IPS-NIHi7 (cell line): ENCODE results near the gene PEX1.
"Not testable (repeated sequence)": the region's sequence is repeated elsewhere in the genome, so short reads cannot be mapped to it uniquely, and the experiment has no call there.

ENCODE experiments used
- DNase-seq: peaks from one replicate; pipeline ENCODE4 v3.0.0; 2012; ENCODE audit warnings: mixed read lengths; ENCODE audit errors: extremely low spot score

PEX1 gene

DNA sequence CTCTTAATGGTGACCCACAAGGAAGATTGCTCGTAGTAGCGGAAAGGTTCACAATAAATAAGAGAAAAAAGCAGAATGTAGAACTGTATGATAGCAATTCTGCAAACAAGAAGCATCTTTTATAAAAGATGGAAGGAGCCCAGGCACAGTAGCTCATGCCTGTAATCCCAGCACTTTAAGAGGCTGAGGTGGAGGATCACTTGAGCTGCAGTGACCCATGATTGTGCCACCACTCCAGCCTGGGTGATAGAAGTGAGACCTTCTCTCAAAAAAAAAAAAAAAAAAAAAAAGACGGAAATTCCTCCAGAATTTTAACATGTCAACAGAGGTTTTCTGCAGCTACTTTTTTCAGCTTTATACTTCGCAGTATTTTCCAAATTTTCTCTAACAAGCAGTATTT is 67.8 kb downstream of the PEX1 start:
- no peak for DNase-seq

DNA sequence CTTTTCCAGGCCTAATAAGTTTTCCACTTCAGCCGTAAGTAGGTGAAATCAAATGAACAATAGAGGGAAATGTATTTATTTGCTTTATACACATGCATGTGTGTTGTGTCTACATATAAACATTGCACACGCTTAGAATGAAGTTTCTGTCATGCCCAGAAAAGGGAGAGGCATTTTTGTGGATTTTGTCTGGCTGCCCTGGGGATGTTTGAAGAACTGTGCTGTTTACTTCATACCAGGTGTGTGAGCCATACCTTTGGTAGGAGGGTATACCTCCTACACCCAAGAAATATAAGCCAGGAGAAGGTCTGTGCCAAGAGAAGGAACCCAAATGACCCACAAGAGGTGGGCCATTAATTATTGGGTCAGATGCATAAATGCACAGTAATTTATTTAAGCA is 68.2 kb downstream of the PEX1 start:
- DNase-seq = no peak

DNA sequence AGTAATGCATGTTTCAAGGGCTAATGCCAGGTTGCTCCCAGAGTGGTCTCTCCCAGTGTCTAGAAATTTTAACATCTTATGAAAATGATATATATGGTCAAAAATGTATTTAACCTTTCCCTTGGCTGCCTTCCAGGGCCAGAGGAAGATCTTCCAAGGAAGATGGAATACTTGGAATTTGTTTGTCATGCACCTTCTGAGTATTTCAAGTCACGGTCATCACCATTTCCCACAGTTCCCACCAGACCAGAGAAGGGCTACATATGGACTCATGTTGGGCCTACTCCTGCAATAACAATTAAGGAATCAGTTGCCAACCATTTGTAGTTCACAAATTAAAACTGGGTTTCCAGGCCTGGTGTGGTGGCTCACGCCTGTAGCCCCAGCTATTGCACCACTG is 72.1 kb downstream of the PEX1 start:
- no peak for DNase-seq

DNA sequence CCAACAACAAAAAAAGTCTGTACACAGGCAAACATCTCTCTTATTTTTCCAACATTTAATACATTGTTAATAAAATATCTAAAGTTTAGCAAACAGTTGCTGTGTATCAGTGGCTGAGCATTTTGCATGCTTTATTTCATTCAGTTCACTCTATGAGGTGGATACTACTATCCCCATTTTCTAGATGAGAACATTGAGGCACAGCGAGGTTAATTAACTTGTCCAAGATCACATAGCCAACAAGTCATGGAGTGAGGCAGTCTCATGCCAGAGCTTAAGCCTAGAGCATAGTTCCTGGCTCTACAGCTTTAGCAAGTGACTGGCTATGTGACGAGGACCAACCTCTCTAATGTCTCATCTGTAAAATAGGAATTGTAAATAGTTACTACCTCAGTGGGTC is 76.7 kb downstream of the PEX1 start:
- DNase-seq = no peak

DNA sequence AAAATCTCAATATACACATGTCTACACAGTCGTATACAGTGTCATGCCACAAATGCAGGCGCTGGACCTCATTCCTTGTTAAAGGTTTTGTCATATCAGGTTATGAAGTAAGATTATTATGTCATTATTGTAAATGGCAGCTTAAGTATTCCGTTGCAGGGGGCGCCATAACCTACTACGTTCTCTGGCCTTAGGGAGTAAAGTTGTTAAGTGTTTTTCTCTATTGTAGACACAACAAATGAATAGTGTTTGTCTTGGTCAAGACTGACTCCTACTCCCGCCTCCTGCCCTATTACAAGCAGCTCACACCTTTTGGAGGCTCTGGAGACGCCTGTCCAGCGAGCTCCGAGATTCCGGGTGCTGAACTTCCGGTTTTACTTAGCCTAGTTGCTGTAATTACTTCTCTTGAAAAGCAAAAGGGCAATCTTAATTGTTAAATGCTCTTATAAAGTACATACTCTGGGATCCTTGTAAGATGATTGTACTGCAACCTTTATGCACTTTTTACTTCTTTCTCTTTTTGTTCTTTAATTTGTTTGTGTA is 80.0 kb downstream of the PEX1 start:
- peak; percentile 35 for DNase-seq

DNA sequence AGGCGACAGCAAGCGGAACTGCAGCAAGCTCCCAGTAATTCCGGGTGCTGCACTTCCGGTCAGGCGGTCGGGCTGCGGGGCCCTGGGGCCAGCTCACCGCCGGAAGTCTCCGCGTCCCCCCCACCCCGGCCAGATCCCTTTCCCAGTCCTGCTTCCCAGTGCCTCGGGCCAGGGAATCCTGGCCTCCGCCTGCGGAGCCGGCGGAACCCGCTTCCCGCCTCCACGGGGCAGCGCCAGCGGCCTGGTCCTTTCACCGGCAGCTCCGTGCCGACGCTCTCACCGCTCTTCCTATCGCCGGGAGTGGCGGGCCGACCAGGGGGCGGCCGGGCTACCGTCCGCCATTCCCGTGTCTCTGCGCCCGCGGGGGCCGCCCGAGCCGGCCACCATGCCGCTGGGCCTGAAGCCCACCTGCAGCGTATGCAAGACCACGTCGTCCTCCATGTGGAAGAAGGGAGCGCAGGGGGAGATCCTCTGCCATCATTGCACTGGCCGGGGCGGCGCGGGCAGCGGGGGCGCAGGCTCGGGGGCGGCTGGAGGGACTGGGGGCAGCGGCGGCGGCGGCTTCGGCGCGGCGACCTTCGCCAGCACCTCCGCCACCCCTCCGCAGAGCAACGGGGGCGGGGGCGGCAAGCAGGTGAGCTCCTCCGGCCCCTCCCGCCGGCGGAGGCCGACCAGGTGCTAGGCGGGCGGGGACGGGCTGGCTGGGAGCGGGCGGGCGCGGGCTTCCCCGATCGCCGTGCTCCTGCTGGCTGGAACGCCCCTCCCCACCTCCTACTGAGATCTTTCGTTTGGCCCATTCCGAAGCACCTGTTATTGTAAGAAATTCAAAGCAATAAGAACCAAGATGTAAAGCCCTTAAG is 80.7 kb downstream of the PEX1 start, which contains the start of gene GATAD1:
TSS of gene GATAD1 (plus strand) at position 138 of the 860 bp plus-strand sequence. CDS start at position 386, 248 bp downstream.
- DNase-seq = peak; percentile 98

DNA sequence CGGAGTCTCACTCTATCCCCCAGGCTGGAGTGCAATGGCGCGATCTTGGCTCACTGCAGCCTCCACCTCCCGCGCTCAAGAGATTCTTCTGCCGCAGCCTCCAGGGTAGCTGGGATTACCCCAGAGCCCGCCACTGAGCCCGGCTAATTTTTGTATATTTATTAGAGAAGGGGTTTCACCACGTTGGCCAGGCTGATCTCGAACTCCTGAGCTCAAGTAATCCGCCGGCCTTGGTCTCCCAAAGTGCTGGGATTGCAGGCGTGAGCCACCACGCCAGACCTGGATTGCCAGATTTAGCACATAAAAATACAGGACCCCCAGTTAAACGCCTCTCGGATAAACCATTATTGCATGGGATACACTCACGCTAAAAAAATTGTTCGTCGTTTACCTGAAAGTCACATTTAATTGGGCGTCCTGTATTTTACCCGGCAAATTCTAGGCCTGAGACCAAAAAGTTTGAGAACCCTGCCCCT is 81.4 kb downstream of the PEX1 start:
- DNase-seq = no peak

DNA sequence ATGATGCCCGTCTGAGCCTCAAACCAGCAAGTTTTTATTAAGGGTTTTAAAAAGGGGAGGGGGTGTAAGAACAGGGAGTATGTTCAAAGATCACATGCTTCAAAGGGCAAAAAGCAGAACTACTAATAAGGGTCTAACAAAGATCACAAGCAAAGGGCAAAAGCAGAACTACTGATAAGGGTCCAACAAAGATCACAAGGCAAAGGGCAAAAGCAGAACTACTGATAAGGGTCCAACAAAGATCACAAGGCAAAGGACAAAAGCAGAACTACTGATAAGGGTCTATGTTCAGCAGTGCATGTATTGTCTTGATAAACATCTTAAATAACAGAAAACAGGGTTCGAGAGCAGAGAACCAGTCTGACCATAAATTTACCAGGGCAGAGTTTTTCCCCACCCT is 85.6 kb downstream of the PEX1 start:
- not testable (repeated sequence) for DNase-seq

DNA sequence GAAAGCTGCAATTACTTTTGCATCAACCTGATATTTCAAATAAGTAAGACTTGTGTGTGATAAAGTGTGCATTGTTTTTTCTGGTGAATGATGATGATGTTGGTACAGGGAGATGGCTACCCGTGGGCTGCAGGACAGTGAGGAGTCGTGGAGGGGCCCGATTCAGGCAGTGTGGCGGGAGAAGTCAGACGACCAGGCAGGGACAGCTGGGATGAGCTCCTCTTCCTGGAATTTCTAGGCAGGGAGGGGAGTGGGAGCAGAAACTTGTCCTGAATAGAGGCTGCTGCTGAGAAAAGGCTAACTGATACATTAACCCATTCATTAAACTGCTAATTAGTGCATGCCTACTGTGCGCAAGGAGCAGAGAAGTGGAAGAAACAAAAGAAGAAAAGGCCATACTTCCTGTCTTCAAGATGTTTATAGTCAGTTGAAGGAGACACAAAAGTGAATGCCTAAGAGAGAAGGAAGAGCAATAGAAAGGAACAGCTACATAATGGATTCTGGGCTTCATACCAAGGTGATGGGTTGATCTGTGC is 90.3 kb downstream of the PEX1 start:
- peak; percentile 45 for DNase-seq
